Hepatocyte (in vitro differentiated cells): ENCODE data around the gene SFN. TPM values are rescaled to one million over a fixed set of nuclear protein-coding genes. Genes with fewer than 3 reads are reported as not detected.
A peak's percentile ranks its signal among the peaks of the same experiment; 100 is the strongest.

Experiments
- DNase-seq: peaks from one replicate; pipeline ENCODE4 v3.0.0-alpha.2; 2016; ENCODE audit warnings: low spot score
- H2AFZ ChIP-seq: fragments of 200-600 bp; sonication (generic); 2 replicates; pipeline ENCODE4 v1.6.0; 2016; ENCODE audit warnings: antibody characterized with exemption, mild to moderate bottlenecking
- H3K27ac ChIP-seq: fragments of 200-600 bp; sonication (generic); 2 replicates; pipeline ENCODE4 v1.5.1; 2016; ENCODE audit warnings: mild to moderate bottlenecking
- H3K27me3 ChIP-seq: fragments of 200-600 bp; sonication (generic); 2 replicates; pipeline ENCODE4 v1.6.1; 2016
- H3K36me3 ChIP-seq: fragments of 200-600 bp; sonication (generic); replicated peaks from 2 replicates; pipeline ENCODE4 v1.5.1; 2016; ENCODE audit warnings: low read depth; ENCODE audit not compliant: insufficient read depth
- H3K4me1 ChIP-seq: fragments of 200-600 bp; sonication (generic); 2 replicates; pipeline ENCODE4 v1.5.1; 2016; ENCODE audit warnings: mild to moderate bottlenecking, moderate library complexity; ENCODE audit not compliant: insufficient read depth
- H3K4me2 ChIP-seq: fragments of 200-600 bp; sonication (generic); 2 replicates; pipeline ENCODE4 v1.6.0; 2016
- H3K4me3 ChIP-seq: fragments of 200-600 bp; sonication (generic); 2 replicates; pipeline ENCODE4 v1.5.1; 2016; ENCODE audit warnings: mild to moderate bottlenecking
- H3K79me2 ChIP-seq: fragments of 200-600 bp; sonication (generic); 2 replicates; pipeline ENCODE4 v1.6.0; 2017; ENCODE audit warnings: mild to moderate bottlenecking
- H3K9me2 ChIP-seq: fragments of 200-600 bp; sonication (generic); replicated peaks from 2 replicates; pipeline ENCODE4 v1.6.0; 2017; ENCODE audit warnings: mild to moderate bottlenecking; ENCODE audit not compliant: insufficient read depth
- H3K9me3 ChIP-seq: fragments of 200-600 bp; sonication (generic); 2 replicates; pipeline ENCODE4 v1.5.1; 2016; ENCODE audit warnings: low read depth, mild to moderate bottlenecking
- H4K20me1 ChIP-seq: fragments of 200-600 bp; sonication (generic); 2 replicates; pipeline ENCODE4 v1.6.0; 2016; ENCODE audit warnings: mild to moderate bottlenecking; ENCODE audit not compliant: insufficient read depth, poor library complexity, severe bottlenecking
- EZH2 ChIP-seq: fragments of 200-600 bp; sonication (generic); IDR thresholded peaks from 2 replicates; pipeline ENCODE4 v1.6.1; 2016; ENCODE audit warnings: antibody characterized with exemption, mild to moderate bottlenecking, borderline replicate concordance
- EZH2phosphoT487 ChIP-seq: fragments of 200-600 bp; sonication (generic); IDR thresholded peaks from one replicate; pipeline ENCODE4 v1.6.1; 2018; ENCODE audit warnings: antibody characterized with exemption, mild to moderate bottlenecking, low read depth, moderate library complexity; ENCODE audit not compliant: unreplicated experiment, severe bottlenecking
- whole genome bisulfite sequencing: methylation state at CpG from one replicate; pipeline ENCODE4 v1.1.6; 2016; ENCODE audit warnings: low lambda C conversion rate; ENCODE audit errors: missing lambda C conversion rate; 5-methylcytosine and 5-hydroxymethylcytosine counted together
- polyA plus RNA-seq: library from polyadenylated mRNA; unstranded; fragments of >200 nt; fragmentation: Nextera tagmentation; extraction: Ambion mirVana; gene quantifications from 2 replicates; pipeline ENCODE4 v1.2.1, GENCODE V29; 2016
- total RNA-seq: library from RNA; depleted of rRNA; stranded (reverse); fragments of >200 nt; gene quantifications from 2 replicates; pipeline ENCODE4 v1.2.3, GENCODE V29; 2014
- TF ChIP-seq, protein P1 (sequence below): fragments of 200-600 bp; sonication (generic); IDR thresholded peaks from 2 replicates; pipeline ENCODE4 v1.5.1; 2016; ENCODE audit warnings: antibody characterized with exemption, mild to moderate bottlenecking; ENCODE audit not compliant: poor library complexity

Gene SFN
- total and polyA plus RNA-seq, 2 experiments from 2014 or later = 3.4 to 8.5 TPM

- Histone ChIP-seq H4K20me1 (no peaks in the 10 kb centered on the region), H3K9me2 (no peaks in the 10 kb centered on the region), H3K36me3 (no peaks in the 10 kb centered on the region), H3K27ac (peak overlapping the region; percentile 61), H3K4me1 (peaks cover 30% of the 10 kb centered on the region), H3K9me3 (no peaks in the 10 kb centered on the region), H3K79me2 (peaks cover 18% of the 10 kb centered on the region), H3K27me3 (no peaks in the 10 kb centered on the region), H3K4me2 (no peak overlapping the region), H2AFZ (no peak overlapping the region), H3K4me3 (no peak overlapping the region)
- 88% methylated on average over 3 of the region's 3 CpGs for WGBS
- TF ChIP-seq EZH2phosphoT487 (no peak), EZH2 (no peak)
- TF ChIP-seq, protein P1, sequence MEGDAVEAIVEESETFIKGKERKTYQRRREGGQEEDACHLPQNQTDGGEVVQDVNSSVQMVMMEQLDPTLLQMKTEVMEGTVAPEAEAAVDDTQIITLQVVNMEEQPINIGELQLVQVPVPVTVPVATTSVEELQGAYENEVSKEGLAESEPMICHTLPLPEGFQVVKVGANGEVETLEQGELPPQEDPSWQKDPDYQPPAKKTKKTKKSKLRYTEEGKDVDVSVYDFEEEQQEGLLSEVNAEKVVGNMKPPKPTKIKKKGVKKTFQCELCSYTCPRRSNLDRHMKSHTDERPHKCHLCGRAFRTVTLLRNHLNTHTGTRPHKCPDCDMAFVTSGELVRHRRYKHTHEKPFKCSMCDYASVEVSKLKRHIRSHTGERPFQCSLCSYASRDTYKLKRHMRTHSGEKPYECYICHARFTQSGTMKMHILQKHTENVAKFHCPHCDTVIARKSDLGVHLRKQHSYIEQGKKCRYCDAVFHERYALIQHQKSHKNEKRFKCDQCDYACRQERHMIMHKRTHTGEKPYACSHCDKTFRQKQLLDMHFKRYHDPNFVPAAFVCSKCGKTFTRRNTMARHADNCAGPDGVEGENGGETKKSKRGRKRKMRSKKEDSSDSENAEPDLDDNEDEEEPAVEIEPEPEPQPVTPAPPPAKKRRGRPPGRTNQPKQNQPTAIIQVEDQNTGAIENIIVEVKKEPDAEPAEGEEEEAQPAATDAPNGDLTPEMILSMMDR = no peak
- DNase-seq = no peak
Observed at GRCh38 chr1:26909951-26910342, 47.0 kb downstream of the SFN start.

DNA sequence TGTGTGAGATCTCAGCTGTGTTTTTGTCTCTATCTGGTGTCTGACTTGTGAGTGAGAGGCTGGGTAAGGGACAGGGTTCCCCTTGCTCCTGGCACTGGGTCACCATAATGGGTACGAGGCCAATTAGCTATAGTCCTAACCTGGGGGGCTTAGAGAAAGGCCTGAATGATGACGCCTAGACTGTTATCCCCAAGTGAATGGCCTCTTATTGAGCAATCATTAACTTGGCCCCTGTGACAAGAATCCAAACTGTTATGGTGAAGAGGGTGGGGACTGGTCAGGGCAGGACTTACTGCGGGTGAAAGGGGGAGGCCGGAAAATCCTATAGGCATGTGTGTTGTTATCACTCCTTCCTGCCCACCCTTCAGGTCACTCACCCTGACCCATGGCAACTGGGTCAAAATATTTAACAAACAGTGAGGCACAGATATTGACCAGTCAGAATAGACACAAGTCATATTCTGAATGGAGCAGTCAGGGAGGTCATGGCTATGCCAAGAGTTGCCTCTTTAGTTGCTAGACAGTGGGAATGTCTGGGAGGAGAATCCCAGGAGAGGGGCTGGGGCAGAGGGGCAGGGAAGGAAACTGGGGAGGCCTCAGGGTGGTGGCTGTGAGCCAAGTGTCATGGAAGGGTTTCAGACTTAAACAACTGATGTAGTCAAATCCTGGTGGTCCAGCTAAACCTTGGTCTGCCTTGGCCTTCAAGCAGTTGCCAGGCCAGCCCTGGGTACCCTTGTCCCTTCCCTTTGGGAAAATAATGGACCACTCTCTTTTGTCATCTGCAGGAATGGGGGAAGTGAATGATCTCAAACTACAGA lies 47.6 kb downstream of the SFN start:
- 55% methylated on average over 4 of the region's 4 CpGs for WGBS
- peaks cover 36% of the 10 kb centered on the region for H3K4me1 ChIP-seq
- H3K4me3 ChIP-seq = no peak overlapping the region
- H3K27me3 ChIP-seq = no peaks in the 10 kb centered on the region
- H3K27ac ChIP-seq = peak overlapping the region; percentile 61
- no peaks in the 10 kb centered on the region for H4K20me1 ChIP-seq
- H3K9me2 ChIP-seq = no peaks in the 10 kb centered on the region
- no peaks in the 10 kb centered on the region for H3K36me3 ChIP-seq
- H3K9me3 ChIP-seq = no peaks in the 10 kb centered on the region
- no peak overlapping the region for H2AFZ ChIP-seq
- peak; percentile 46 for DNase-seq
- peaks cover 18% of the 10 kb centered on the region for H3K79me2 ChIP-seq
- peak overlapping the region; percentile 70 for H3K4me2 ChIP-seq
- no peak for TF ChIP-seq EZH2

DNA sequence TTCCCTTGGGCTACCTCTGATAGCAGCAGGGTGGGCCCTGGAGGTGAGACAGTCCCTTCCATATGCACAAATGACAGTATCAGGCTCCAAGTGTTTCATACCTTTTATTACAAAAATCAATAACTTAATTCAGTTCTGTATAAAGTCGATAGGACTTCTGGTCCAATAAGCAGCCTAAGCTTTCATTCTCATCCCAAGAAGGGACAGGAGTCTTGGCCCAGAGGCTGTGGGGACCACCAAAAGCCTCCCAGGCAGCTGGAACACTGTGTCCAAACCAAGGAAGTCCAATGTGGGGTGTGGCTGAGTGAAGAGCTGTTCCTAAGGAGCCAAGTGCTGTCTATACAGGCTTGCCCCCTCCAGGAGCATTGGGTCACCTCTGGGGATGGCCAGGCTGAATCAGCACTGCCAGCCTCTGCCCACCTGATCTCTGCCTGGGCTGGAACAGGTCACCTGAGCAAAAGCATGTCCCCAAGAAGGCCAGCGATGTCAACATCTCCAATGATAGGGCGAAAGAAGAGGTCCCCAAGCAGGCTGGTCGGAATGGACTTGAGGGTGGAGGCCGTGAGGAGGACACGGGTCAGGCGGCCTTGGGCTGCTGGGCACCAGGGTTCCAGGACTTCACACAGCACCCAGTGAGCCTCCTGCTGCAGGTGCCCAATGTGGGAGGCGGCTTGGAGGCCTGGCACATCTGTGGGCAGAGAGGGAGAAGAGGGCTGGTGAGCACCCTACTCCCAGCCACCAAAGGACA lies 48.6 kb downstream of the SFN start:
- no peak overlapping the region for H2AFZ ChIP-seq
- TF ChIP-seq, protein P1 = no peak
- TF ChIP-seq EZH2 = no peak
- TF ChIP-seq EZH2phosphoT487 = no peak
- H3K4me1 ChIP-seq = peaks cover 36% of the 10 kb centered on the region
- peaks cover 18% of the 10 kb centered on the region for H3K79me2 ChIP-seq
- 90% methylated on average over 8 of the region's 8 CpGs for WGBS
- no peak for DNase-seq
- H3K9me3 ChIP-seq = no peaks in the 10 kb centered on the region
- no peaks in the 10 kb centered on the region for H3K9me2 ChIP-seq
- H3K27me3 ChIP-seq = no peaks in the 10 kb centered on the region
- H3K27ac ChIP-seq = peak overlapping the region; percentile 61
- H3K4me2 ChIP-seq = peak overlapping the region; percentile 70
- no peaks in the 10 kb centered on the region for H3K36me3 ChIP-seq
- no peak overlapping the region for H3K4me3 ChIP-seq
- no peaks in the 10 kb centered on the region for H4K20me1 ChIP-seq

- no peaks in the 10 kb centered on the region for H3K9me3 ChIP-seq
- no peaks in the 10 kb centered on the region for H3K36me3 ChIP-seq
- H3K4me2 ChIP-seq = peak overlapping the region; percentile 70
- TF ChIP-seq, protein P1 = no peak
- TF ChIP-seq EZH2phosphoT487 (no peak), EZH2 (no peak)
- H3K9me2 ChIP-seq = no peaks in the 10 kb centered on the region
- no peaks in the 10 kb centered on the region for H4K20me1 ChIP-seq
- WGBS = 79% methylated on average over 2 of the region's 2 CpGs
- peaks cover 18% of the 10 kb centered on the region for H3K79me2 ChIP-seq
- no peak overlapping the region for H2AFZ ChIP-seq
- DNase-seq = no peak
- H3K4me3 ChIP-seq = no peak overlapping the region
- peaks cover 36% of the 10 kb centered on the region for H3K4me1 ChIP-seq
- no peak overlapping the region for H3K27ac ChIP-seq
- H3K27me3 ChIP-seq = no peaks in the 10 kb centered on the region
Observed at GRCh38 chr1:26912147-26912490, 49.2 kb downstream of the SFN start.
